ENCODE data around the gene TCP1. TPM values are rescaled to one million over a fixed set of nuclear protein-coding genes. Genes with fewer than 3 reads are reported as not detected.

TCP1 gene
- total RNA-seq (168 TPM), polyA plus RNA-seq (141 TPM)
- long read RNA-seq, donor 1, transcript TCP1-201 (12 exons, 2,499 nt) = major isoform, 9 of 9 reads
- long read RNA-seq, donor 1, partial matches to known transcripts = 0 of 9 reads
- long read RNA-seq, donor 1, other reads (novel, unspliced or antisense) = 0 of 9 reads
- long read RNA-seq, donor 2 = 0 reads
- long read RNA-seq, donor 3, transcript TCP1-201 (12 exons, 2,499 nt) = major isoform, 49 of 169 reads
- long read RNA-seq, donor 3, partial matches to known transcripts = 110 of 169 reads
- long read RNA-seq, donor 3, other reads (novel, unspliced or antisense) = 7 of 169 reads
- long read RNA-seq, donor 4, transcript TCP1-201 (12 exons, 2,499 nt) = major isoform, 26 of 39 reads
- long read RNA-seq, donor 4, partial matches to known transcripts = 11 of 39 reads
- long read RNA-seq, donor 4, other reads (novel, unspliced or antisense) = 0 of 39 reads
- long read RNA-seq, donor 5, transcript TCP1-201 (12 exons, 2,499 nt) = major isoform, 52 of 89 reads
- long read RNA-seq, donor 5, partial matches to known transcripts = 27 of 89 reads
- long read RNA-seq, donor 5, other reads (novel, unspliced or antisense) = 8 of 89 reads
- long read RNA-seq, donor 6, transcript TCP1-201 (12 exons, 2,499 nt) = major isoform, 26 of 148 reads
- long read RNA-seq, donor 6, partial matches to known transcripts = 47 of 148 reads
- long read RNA-seq, donor 6, other reads (novel, unspliced or antisense) = 74 of 148 reads
- long read RNA-seq, donor 7, transcript TCP1-201 (12 exons, 2,499 nt) = major isoform, 54 of 98 reads
- long read RNA-seq, donor 7, partial matches to known transcripts = 41 of 98 reads
- long read RNA-seq, donor 7, other reads (novel, unspliced or antisense) = 0 of 98 reads
- long read RNA-seq, donor 8, transcript TCP1-201 (12 exons, 2,499 nt) = major isoform, 27 of 27 reads
- long read RNA-seq, donor 8, partial matches to known transcripts = 0 of 27 reads
- long read RNA-seq, donor 8, other reads (novel, unspliced or antisense) = 0 of 27 reads
- long read RNA-seq, donor 9, transcript TCP1-201 (12 exons, 2,499 nt) = major isoform, 23 of 36 reads
- long read RNA-seq, donor 9, partial matches to known transcripts = 8 of 36 reads
- long read RNA-seq, donor 9, other reads (novel, unspliced or antisense) = 5 of 36 reads
- long read RNA-seq, donor 10, transcript TCP1-201 (12 exons, 2,499 nt) = major isoform, 66 of 89 reads
- long read RNA-seq, donor 10, partial matches to known transcripts = 12 of 89 reads
- long read RNA-seq, donor 10, other reads (novel, unspliced or antisense) = 10 of 89 reads

DNA sequence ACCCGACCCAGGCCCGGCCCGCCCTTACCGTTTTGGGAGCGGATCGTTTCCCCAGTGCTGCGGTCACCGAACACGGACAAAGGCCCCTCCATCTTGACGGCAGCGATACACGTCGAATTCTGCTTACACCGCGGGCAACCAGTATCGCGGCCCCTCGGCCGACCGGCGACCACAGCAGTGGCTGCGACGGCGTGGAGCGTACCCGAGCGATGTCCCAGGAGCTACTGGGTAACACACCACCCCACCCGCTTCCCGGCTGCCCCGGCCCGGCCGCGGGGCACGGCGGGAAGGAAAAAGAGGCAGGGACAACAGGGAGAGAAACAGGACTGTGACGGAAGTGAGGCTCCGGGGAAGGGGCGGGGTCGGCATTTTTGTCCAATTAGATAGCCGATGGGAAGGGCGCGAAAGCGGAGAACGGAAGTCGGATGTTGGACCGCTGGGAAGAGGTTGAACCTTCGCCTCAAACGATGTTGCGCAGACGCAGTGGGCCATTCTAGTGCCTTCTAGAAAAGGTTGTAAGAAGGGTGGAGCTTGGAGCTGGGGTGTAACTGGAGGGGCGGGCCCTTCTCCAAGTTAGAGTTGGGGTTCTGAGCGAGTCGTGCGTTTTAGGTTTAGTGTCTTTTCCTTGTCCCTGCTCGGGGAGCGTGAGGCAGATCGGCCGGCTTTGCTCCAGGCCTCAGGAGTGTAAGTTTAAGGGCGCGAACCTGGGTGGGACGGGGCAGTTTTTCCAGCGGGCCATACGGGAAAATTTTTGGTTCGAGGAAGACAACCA is at the start of gene TCP1:
Gene TCP1, minus strand, starts transcription at position 226 of the 772 bp plus-strand sequence. Its CDS starts 134 bp downstream, at position 92.
- peak; percentile 99 to 100 (median 100) for DNase-seq (ENCODE audit: low read depth in 6 of 9, low spot score in 9 of 9)
- H3K36me3 ChIP-seq (ENCODE audit: control insufficient read depth in 2 of 2, insufficient read depth in 2 of 2, low read length in 1 of 2) = peaks cover 9 to 48% of the 10 kb centered on the region in 2 donors
- peak within 1 kb of the TSS; percentile 53 to 87 for H3K4me3 ChIP-seq (ENCODE audit: low read length in 2 of 2)
- H3K27me3 ChIP-seq (ENCODE audit: control insufficient read depth in 2 of 2, insufficient read depth in 1 of 2, low read length in 1 of 2) = no peaks in the 10 kb centered on the region
- peak within 1 kb of the TSS; percentile 97 to 100 for H3K27ac ChIP-seq (ENCODE audit: low read depth in 1 of 2, low read length in 1 of 2)
- under 1% methylated on average over 64 of the region's 64 CpGs for WGBS
- peaks cover 14 to 23% of the 10 kb centered on the region in 2 donors for H3K4me1 ChIP-seq (ENCODE audit: control insufficient read depth in 2 of 2, insufficient read depth in 2 of 2, low read length in 2 of 2)
- H3K9me3 ChIP-seq (ENCODE audit: control insufficient read depth in 2 of 2, insufficient read depth in 1 of 2, low read length in 1 of 2) = peaks cover 0 to 5% of the 10 kb centered on the region in 2 donors

DNA sequence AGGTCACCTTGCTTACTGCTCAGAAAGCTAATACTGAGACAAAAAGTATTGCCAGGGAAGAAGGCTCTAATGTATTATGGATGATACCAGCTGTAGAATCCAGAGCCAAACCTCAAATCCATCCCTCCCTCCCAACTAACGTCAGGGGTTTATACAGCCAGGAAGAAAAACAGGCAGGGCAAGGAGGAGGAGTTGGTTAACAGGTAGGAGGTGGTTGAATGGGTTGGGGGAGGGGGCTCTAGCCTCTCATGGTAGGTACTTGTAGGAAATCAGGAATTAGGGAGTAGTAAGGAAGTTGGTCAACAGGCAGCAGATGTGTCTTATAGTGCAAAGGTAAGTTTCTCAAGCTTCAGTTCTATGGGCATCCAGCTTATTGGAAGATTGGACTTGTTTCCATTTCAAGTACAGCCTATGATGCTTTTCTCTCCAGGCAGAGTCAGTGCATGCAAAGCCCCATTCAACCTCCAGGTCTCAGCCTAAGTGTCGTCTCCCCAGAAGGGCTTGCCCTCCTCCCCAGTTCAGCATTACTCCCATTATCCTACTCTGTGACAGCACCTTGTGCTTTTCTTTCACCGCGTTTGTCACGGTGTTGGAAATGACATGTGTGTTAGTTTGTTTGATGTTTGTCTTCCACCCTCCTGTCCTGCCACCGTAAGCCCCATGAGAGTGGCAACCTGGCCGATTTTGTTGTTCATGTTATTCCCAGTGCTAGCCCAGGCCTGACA is 48.8 kb upstream of the TCP1 start:
- H3K4me1 ChIP-seq (ENCODE audit: control insufficient read depth in 2 of 2, insufficient read depth in 2 of 2, low read length in 2 of 2) = peaks cover 14 to 21% of the 10 kb centered on the region in 2 donors
- H3K4me3 ChIP-seq (ENCODE audit: low read length in 2 of 2) = no peak overlapping the region
- no peak overlapping the region for H3K27ac ChIP-seq (ENCODE audit: low read depth in 1 of 2, low read length in 1 of 2)
- peaks cover 0 to 3% of the 10 kb centered on the region in 2 donors for H3K9me3 ChIP-seq (ENCODE audit: control insufficient read depth in 2 of 2, insufficient read depth in 1 of 2, low read length in 1 of 2)
- no peak for DNase-seq (ENCODE audit: low read depth in 6 of 9, low spot score in 9 of 9)
- 89% methylated on average over 7 of the region's 7 CpGs for whole genome bisulfite sequencing
- H3K36me3 ChIP-seq (ENCODE audit: control insufficient read depth in 2 of 2, insufficient read depth in 2 of 2, low read length in 1 of 2) = no peaks in the 10 kb centered on the region
- no peaks in the 10 kb centered on the region for H3K27me3 ChIP-seq (ENCODE audit: control insufficient read depth in 2 of 2, insufficient read depth in 1 of 2, low read length in 1 of 2)

DNA sequence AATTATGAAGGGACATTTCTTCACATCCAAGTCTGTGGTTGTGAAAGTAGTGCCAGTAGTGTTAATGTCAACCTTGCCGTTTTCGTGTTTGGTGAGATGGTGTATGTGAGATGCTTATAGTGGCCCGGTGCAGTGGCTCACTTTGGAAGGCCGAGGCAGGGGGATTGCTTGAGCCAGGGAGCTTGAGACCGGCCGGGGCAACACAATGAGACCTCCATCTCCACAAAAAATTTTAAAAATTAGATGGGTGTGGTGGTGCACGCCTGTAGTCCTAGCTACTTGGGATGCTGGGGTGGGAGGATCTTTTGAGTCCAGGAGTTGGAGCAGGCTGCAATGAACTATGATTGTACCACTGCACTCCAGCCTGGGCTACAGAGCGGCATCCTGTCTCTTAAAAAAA is 48.1 kb upstream of the TCP1 start:
- DNase-seq (ENCODE audit: low read depth in 6 of 9, low spot score in 9 of 9) = no peak
- no peaks in the 10 kb centered on the region for H3K27me3 ChIP-seq (ENCODE audit: control insufficient read depth in 2 of 2, insufficient read depth in 1 of 2, low read length in 1 of 2)
- 86% methylated on average over 8 of the region's 8 CpGs for WGBS
- H3K4me3 ChIP-seq (ENCODE audit: low read length in 2 of 2) = no peak overlapping the region
- peaks cover 0 to 3% of the 10 kb centered on the region in 2 donors for H3K9me3 ChIP-seq (ENCODE audit: control insufficient read depth in 2 of 2, insufficient read depth in 1 of 2, low read length in 1 of 2)
- H3K36me3 ChIP-seq (ENCODE audit: control insufficient read depth in 2 of 2, insufficient read depth in 2 of 2, low read length in 1 of 2) = no peaks in the 10 kb centered on the region
- H3K4me1 ChIP-seq (ENCODE audit: control insufficient read depth in 2 of 2, insufficient read depth in 2 of 2, low read length in 2 of 2) = peaks cover 17 to 27% of the 10 kb centered on the region in 2 donors
- no peak overlapping the region for H3K27ac ChIP-seq (ENCODE audit: low read depth in 1 of 2, low read length in 1 of 2)

DNA sequence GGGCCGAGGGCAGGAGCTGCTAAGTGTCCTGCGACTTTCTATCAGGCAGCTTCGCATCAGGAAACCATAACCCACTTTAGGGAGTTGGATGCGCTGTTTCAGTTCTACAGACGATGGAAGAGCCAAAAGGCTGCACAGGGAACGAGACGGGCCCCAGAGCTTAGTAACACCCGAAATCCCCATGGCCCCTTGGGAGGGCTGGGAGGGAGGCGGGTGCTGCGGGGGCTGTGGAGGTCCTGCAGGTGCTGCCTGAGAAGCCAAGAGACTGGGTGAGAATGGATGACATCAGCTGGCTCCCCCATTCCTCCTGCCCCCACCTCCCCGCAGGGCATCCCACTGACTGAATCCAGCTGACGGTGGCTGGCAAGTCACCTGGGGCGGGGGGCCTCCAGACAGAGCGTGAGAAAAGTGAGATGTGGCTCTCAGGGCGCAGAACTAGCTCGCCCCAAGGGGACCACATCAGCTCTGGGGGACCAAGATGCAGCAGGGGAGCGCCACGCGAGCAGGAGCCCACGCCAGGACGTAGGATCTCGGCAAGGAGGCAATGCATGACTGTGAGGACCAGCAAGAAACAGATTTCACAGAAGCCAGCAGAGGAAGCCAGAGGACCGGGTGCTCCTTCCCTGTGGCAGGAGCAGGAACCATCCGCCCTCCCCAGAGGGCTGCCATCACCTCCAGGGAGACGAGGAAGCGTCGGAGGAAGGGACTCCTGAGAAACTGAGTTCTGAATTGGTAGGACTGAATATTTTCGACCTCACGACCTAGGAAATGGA is 47.5 kb upstream of the TCP1 start:
- no peaks in the 10 kb centered on the region for H3K27me3 ChIP-seq (ENCODE audit: control insufficient read depth in 2 of 2, insufficient read depth in 1 of 2, low read length in 1 of 2)
- H3K36me3 ChIP-seq (ENCODE audit: control insufficient read depth in 2 of 2, insufficient read depth in 2 of 2, low read length in 1 of 2) = no peaks in the 10 kb centered on the region
- H3K4me1 ChIP-seq (ENCODE audit: control insufficient read depth in 2 of 2, insufficient read depth in 2 of 2, low read length in 2 of 2) = peaks cover 17 to 30% of the 10 kb centered on the region in 2 donors
- peaks cover 0 to 3% of the 10 kb centered on the region in 2 donors for H3K9me3 ChIP-seq (ENCODE audit: control insufficient read depth in 2 of 2, insufficient read depth in 1 of 2, low read length in 1 of 2)
- H3K4me3 ChIP-seq (ENCODE audit: low read length in 2 of 2) = no peak overlapping the region
- DNase-seq (ENCODE audit: low read depth in 6 of 9, low spot score in 9 of 9) = no peak
- H3K27ac ChIP-seq (ENCODE audit: low read depth in 1 of 2, low read length in 1 of 2) = no peak overlapping the region
- WGBS = 94% methylated on average over 29 of the region's 29 CpGs

DNA sequence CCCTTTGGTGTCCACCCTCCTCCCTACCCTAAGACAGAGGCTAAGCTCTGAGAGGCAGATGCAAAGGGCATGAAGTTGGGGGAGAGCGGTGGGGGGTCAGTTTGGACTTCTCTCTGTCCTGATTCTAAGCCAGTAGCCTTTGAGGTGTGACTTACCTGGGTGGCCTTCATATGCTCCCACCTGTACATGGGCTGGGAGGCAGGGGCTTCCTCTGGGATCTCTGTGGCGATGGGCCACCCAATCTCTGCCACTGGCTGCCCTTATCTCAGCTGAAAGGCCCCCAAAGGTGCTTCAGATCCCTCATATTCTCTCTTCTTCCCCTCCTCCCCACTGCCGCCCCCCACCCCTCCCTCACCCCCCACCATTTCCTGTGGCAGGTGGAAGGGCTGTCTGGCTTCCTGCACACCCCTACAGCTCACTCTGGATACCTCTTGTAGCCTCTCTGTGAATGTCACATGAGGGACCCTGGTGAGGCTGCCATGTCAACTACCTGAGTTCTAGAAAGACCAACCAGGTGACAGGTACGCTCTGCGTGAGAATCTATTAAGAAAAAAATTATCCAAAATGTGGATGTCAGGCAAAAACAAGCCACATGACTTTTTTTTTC is 44.7 kb upstream of the TCP1 start:
- Histone ChIP-seq H3K4me3 (ENCODE audit: low read length in 2 of 2) (no peak overlapping the region), H3K9me3 (ENCODE audit: control insufficient read depth in 2 of 2, insufficient read depth in 1 of 2, low read length in 1 of 2) (peaks cover 0 to 3% of the 10 kb centered on the region in 2 donors), H3K27me3 (ENCODE audit: control insufficient read depth in 2 of 2, insufficient read depth in 1 of 2, low read length in 1 of 2) (no peaks in the 10 kb centered on the region), H3K4me1 (ENCODE audit: control insufficient read depth in 2 of 2, insufficient read depth in 2 of 2, low read length in 2 of 2) (peaks cover 17 to 38% of the 10 kb centered on the region in 2 donors), H3K27ac (ENCODE audit: low read depth in 1 of 2, low read length in 1 of 2) (peak overlapping the region; percentile 58 to 71), H3K36me3 (ENCODE audit: control insufficient read depth in 2 of 2, insufficient read depth in 2 of 2, low read length in 1 of 2) (no peaks in the 10 kb centered on the region)
- DNase-seq (ENCODE audit: low read depth in 6 of 9, low spot score in 9 of 9) = peak in 5 of 9 donors; percentile 35 to 82 (median 61)
- WGBS = 71% methylated on average over 5 of the region's 5 CpGs

DNA sequence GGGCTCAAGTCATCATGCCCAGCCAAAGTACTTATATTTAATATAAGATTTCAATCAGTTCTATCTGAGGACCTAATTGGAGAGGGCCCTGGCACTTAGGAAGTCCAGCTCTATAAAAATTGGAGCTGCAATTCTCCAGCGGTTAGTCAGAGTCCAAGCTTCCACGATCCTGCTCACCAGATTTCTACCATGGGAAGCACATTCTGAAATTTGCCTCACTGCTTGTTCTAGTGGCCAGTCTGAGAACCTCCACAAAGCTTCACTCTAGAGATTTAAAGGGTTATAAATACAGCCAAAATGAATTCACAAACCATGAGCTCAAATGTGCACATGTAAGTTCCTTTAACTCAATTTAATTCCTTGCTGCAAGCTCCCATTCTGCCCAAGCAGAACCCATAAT is 44.2 kb upstream of the TCP1 start:
- no peak for DNase-seq (ENCODE audit: low read depth in 6 of 9, low spot score in 9 of 9)
- no peak overlapping the region for H3K4me3 ChIP-seq (ENCODE audit: low read length in 2 of 2)
- H3K36me3 ChIP-seq (ENCODE audit: control insufficient read depth in 2 of 2, insufficient read depth in 2 of 2, low read length in 1 of 2) = no peaks in the 10 kb centered on the region
- peaks cover 17 to 38% of the 10 kb centered on the region in 2 donors for H3K4me1 ChIP-seq (ENCODE audit: control insufficient read depth in 2 of 2, insufficient read depth in 2 of 2, low read length in 2 of 2)
- no peaks in the 10 kb centered on the region for H3K27me3 ChIP-seq (ENCODE audit: control insufficient read depth in 2 of 2, insufficient read depth in 1 of 2, low read length in 1 of 2)
- H3K27ac ChIP-seq (ENCODE audit: low read depth in 1 of 2, low read length in 1 of 2) = peak overlapping the region; percentile 66 to 68
- WGBS = 94% methylated on average over 2 of the region's 2 CpGs
- H3K9me3 ChIP-seq (ENCODE audit: control insufficient read depth in 2 of 2, insufficient read depth in 1 of 2, low read length in 1 of 2) = peaks cover 0 to 3% of the 10 kb centered on the region in 2 donors

DNA sequence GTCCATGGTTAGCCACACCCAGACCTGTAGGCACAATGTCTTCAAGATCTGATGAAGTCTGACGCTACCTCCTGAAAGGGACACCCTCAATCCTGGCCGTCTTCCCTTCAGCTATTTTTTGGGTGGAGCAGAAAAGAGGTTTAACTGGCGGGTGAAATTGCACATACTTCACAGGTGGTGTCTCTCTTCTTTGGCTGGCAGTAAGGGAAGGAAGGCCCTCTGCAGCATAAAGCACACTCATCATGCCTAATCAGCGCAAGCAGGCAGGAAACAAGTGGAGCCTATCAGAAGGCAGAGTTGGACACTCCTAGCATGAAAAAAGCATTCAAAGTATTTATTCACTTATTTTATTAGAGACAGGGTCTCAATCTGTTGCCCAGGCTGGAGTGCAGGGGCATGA is 43.5 kb upstream of the TCP1 start:
- no peaks in the 10 kb centered on the region for H3K36me3 ChIP-seq (ENCODE audit: control insufficient read depth in 2 of 2, insufficient read depth in 2 of 2, low read length in 1 of 2)
- H3K4me1 ChIP-seq (ENCODE audit: control insufficient read depth in 2 of 2, insufficient read depth in 2 of 2, low read length in 2 of 2) = peaks cover 17 to 39% of the 10 kb centered on the region in 2 donors
- DNase-seq (ENCODE audit: low read depth in 6 of 9, low spot score in 9 of 9) = peak in 4 of 9 donors; percentile 30 to 74 (median 44)
- WGBS = 30% methylated on average over 4 of the region's 4 CpGs
- no peak overlapping the region for H3K4me3 ChIP-seq (ENCODE audit: low read length in 2 of 2)
- peak overlapping the region; percentile 66 to 68 for H3K27ac ChIP-seq (ENCODE audit: low read depth in 1 of 2, low read length in 1 of 2)
- H3K9me3 ChIP-seq (ENCODE audit: control insufficient read depth in 2 of 2, insufficient read depth in 1 of 2, low read length in 1 of 2) = peaks cover 0 to 3% of the 10 kb centered on the region in 2 donors
- H3K27me3 ChIP-seq (ENCODE audit: control insufficient read depth in 2 of 2, insufficient read depth in 1 of 2, low read length in 1 of 2) = no peaks in the 10 kb centered on the region
